ENCODE data around the gene CHST1. TPM values are rescaled to one million over a fixed set of nuclear protein-coding genes. Genes with fewer than 3 reads are reported as not detected.

The CHST1 gene
- total RNA-seq, 4 donors from 2014 or later, result 0.30 to 1.7 (median 1.4) TPM

DNA sequence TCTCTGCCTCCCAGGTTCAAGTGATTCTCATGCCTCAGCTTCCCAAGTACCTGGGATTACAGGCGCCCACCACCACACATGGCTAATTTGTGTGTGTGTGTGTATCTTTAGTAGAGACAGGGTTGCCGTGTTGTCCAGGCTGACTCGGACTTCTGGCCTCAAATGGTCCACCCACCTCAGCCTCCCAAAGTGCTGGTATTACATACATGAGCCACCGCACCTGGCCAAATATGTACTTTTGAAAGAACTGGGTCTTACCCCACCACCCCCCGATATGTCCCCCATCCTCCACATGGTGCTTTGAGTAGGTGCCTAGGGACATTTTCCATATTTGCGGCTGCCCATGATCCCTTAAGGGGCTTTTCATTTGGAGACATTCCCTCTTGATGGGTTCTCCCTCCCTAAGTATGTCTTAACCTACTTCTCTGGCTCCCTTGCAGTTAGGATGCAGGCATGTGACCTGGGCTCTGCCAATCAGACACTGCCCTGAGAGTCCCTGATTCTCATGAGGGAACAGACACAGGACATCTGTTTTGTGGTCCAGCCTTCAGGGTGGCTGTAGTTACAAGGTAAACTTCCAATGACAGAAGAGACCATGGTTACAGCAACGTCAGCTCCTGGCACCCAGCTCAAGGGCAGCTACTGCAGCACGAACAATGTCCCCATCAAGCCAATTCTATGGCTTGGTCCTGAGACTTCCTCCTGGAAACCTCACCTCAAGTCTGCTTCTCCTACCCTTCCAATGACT lies 48.4 kb downstream of the CHST1 start:
- intact Hi-C loops (cut with DNase I; ENCODE audit: low total_unique reads), result no loop called here
- no peak for DNase-seq (ENCODE audit: low spot score in 2 of 2)
- WGBS, 2 donors, result 82 to 84% methylated on average over 8 of the region's 8 CpGs
- TF ChIP-seq CTCF (IDR thresholded peaks at IDR 0.05) (no peak), POLR2A (IDR thresholded peaks at IDR 0.05) (no peak)
- no peak overlapping the region for H3K4me3 ChIP-seq (ENCODE audit: low read depth, poor library complexity, severe bottlenecking)

DNA sequence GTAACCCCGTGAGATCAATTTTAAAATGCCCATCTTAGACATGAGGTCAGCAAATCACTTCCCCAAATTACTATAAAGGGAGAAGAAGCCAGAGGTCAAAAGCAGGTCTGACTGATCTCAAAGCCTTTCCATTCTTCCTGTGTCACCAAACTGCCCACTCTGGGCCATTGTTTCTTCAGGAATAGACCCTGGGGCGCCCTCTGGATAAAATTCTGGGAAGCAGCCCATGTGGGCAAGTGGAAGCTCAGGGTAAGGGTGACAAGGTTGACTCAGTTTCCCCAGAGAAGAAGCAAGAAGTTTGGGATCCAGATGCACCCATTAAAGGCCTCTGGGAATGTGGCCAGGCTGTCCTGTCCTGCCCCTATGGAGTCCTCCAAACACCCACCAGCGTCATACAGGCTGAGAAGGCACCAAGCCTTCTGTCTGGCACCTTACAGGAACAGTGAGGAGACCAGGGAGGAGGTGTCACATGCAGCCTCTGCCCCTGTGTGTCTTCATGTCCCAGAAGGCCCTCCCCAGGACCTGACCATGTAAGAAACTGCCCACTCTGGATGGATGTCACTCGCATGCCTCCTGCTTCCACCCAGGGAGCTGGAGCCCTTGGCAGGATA lies 50.1 kb downstream of the CHST1 start:
- DNase-seq (ENCODE audit: low spot score in 2 of 2), result no peak
- WGBS, 2 donors, result 65 to 70% methylated on average over 4 of the region's 4 CpGs
- intact Hi-C loops (cut with DNase I; ENCODE audit: low total_unique reads), result no loop called here

DNA sequence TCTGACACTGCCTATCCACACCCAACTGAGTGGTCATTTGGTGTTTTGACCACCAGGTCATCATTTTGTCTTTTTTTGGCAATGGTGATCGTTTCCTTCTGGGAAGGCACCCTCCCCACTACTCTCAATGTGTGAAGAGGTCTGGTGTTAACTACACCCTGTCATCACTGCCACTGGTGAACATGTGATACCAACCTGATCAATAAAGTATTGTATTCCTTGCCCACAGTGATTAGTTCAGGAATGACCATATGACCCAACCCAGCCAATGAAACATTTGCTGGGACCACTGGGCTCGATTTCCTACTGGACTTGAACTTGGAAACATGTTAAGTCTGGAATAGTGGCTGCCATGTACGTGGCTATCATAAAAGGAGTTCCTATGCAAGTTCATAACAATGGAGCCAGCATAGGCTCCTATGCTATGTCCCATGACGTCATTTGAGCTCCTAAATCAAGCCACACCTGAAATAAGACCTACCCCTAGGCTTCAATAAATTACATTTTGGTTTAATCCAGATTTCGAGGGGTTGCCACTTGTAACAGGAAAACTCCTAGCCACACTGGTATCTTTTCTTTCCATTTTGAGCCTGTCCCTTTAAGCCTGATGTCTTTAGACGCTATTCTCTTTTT lies 51.1 kb downstream of the CHST1 start:
- TF ChIP-seq CTCF (IDR thresholded peaks at IDR 0.05) (no peak), POLR2A (IDR thresholded peaks at IDR 0.05) (no peak)
- intact Hi-C loops (cut with DNase I; ENCODE audit: low total_unique reads), result no loop called here
- no peak overlapping the region for H3K4me3 ChIP-seq (ENCODE audit: low read depth, poor library complexity, severe bottlenecking)
- WGBS, 2 donors, result 44 to 47% methylated on average over 6 of the region's 6 CpGs
- DNase-seq (ENCODE audit: low spot score in 2 of 2), result no peak

More for the DNA sequence above, 50.1 kb downstream of the CHST1 start:
- TF ChIP-seq POLR2A (IDR thresholded peaks at IDR 0.05) (no peak), CTCF (IDR thresholded peaks at IDR 0.05) (no peak)
- no peak overlapping the region for H3K4me3 ChIP-seq (ENCODE audit: low read depth, poor library complexity, severe bottlenecking)

DNA sequence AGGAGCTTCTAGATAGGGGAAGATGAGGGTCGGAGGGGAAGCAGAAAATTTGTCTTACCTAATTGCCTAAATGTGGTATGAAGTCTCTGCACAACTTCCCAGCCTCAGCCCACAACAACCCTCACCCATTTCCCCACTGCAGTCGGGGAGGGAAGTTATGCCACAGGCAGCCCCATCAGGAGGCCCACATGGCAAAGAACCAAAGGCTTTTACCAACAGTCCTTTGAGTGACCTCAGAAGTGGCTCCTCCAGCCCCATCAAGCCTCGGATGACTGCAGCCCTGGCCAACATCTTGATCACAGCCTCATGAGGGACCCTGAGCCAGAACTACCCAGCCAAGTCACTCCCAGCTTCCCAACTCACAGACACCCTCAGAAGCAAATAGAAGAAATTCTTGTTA lies 54.8 kb downstream of the CHST1 start:
- DNase-seq (ENCODE audit: low spot score in 2 of 2), result no peak
- no peak for TF ChIP-seq POLR2A (IDR thresholded peaks at IDR 0.05)
- TF ChIP-seq CTCF (IDR thresholded peaks at IDR 0.05), result no peak
- intact Hi-C loops (cut with DNase I; ENCODE audit: low total_unique reads), result no loop called here
- WGBS, 2 donors, result 48 to 65% methylated on average over 3 of the region's 3 CpGs
- no peak overlapping the region for H3K4me3 ChIP-seq (ENCODE audit: low read depth, poor library complexity, severe bottlenecking)

- WGBS, 2 donors, result 31 to 38% methylated on average over 2 of the region's 2 CpGs
- intact Hi-C loops (cut with DNase I; ENCODE audit: low total_unique reads), result no loop called here
- DNase-seq (ENCODE audit: low spot score in 2 of 2), result no peak
- H3K4me3 ChIP-seq (ENCODE audit: low read depth, poor library complexity, severe bottlenecking), result no peak overlapping the region
- TF ChIP-seq POLR2A (IDR thresholded peaks at IDR 0.05) (no peak), CTCF (IDR thresholded peaks at IDR 0.05) (no peak)
Measured at GRCh38 chr11:45609902-45610301, 55.5 kb downstream of the CHST1 start.
